ENCODE results near the gene PIK3R6.

PIK3R6 gene

GRCh38 chr17:8873801-8874715 is 6.6 kb upstream of the PIK3R6 start:
- no peak for DNase-seq (ENCODE audit: low read depth in 2 of 2)
- H3K4me3 ChIP-seq (replicated peaks in 1 of 2; ENCODE audit: low read depth in 2 of 2, low read length in 2 of 2) = no peak overlapping the region
- no peak for TF ChIP-seq CTCF (IDR thresholded peaks at IDR 0.05; ENCODE audit: low read depth, low read length)

GRCh38 chr17:8872705-8873435 is 5.4 kb upstream of the PIK3R6 start:
- H3K4me3 ChIP-seq (replicated peaks in 1 of 2; ENCODE audit: low read depth in 2 of 2, low read length in 2 of 2) = no peak overlapping the region
- DNase-seq (ENCODE audit: low read depth in 2 of 2) = no peak
- no peak for TF ChIP-seq CTCF (IDR thresholded peaks at IDR 0.05; ENCODE audit: low read depth, low read length)

- DNase-seq (ENCODE audit: low read depth in 2 of 2) = no peak
- TF ChIP-seq CTCF (IDR thresholded peaks at IDR 0.05; ENCODE audit: low read depth, low read length) = no peak
- no peak overlapping the region for H3K4me3 ChIP-seq (replicated peaks in 1 of 2; ENCODE audit: low read depth in 2 of 2, low read length in 2 of 2)
Observed at GRCh38 chr17:8872036-8872704, 4.7 kb upstream of the PIK3R6 start.

GRCh38 chr17:8871081-8871581 is 3.7 kb upstream of the PIK3R6 start:
- no peak for TF ChIP-seq CTCF (IDR thresholded peaks at IDR 0.05; ENCODE audit: low read depth, low read length)
- DNase-seq (ENCODE audit: low read depth in 2 of 2) = no peak

GRCh38 chr17:8870406-8871040 is 3.0 kb upstream of the PIK3R6 start:
- no peak for TF ChIP-seq CTCF (IDR thresholded peaks at IDR 0.05; ENCODE audit: low read depth, low read length)
- H3K4me3 ChIP-seq (replicated peaks in 1 of 2; ENCODE audit: low read depth in 2 of 2, low read length in 2 of 2) = no peak overlapping the region
- DNase-seq (ENCODE audit: low read depth in 2 of 2) = no peak

More at GRCh38 chr17:8871081-8871581, 3.7 kb upstream of the PIK3R6 start:
- H3K4me3 ChIP-seq (replicated peaks in 1 of 2; ENCODE audit: low read depth in 2 of 2, low read length in 2 of 2) = no peak overlapping the region

All from cardiac fibroblast (primary cell).